SU-DHL-6 (cell line): Measurements from ENCODE around the gene SP3.

Experiments
- H2AFZ ChIP-seq: fragments of 200-600 bp; sonication (generic); 2 replicates; pipeline ENCODE4 v1.6.1; 2014; ENCODE audit warnings: low read depth, mild to moderate bottlenecking, moderate library complexity, mixed read lengths, antibody characterized with exemption, low read length; ENCODE audit not compliant: severe bottlenecking
- H3F3A ChIP-seq: fragments of 200-600 bp; shearing (Covaris generic); 2 replicates; pipeline ENCODE4 v1.6.0; 2016; ENCODE audit warnings: antibody characterized with exemption, mild to moderate bottlenecking; ENCODE audit not compliant: insufficient read depth
- H3K27ac ChIP-seq: fragments of 200-600 bp; sonication (generic); 2 replicates; pipeline ENCODE4 v1.5.1; 2016; ENCODE audit warnings: low read depth, mild to moderate bottlenecking, low read length, moderate library complexity, mixed read lengths
- H3K27me3 ChIP-seq: fragments of 200-600 bp; sonication (generic), shearing (Covaris generic); 2 replicates; pipeline ENCODE4 v1.6.0; 2014; ENCODE audit warnings: mild to moderate bottlenecking, low read length
- H3K36me3 ChIP-seq: fragments of 200-600 bp; sonication (generic); 2 replicates; pipeline ENCODE4 v1.6.1; 2014; ENCODE audit warnings: mild to moderate bottlenecking, low read length, mixed read lengths
- H3K4me2 ChIP-seq: fragments of 300-600, 200-600 bp; shearing (Covaris generic), sonication (generic); 2 replicates; pipeline ENCODE4 v1.6.0; 2014; ENCODE audit warnings: low read length, low read depth, mild to moderate bottlenecking; ENCODE audit not compliant: poor library complexity, severe bottlenecking
- H3K4me3 ChIP-seq: fragments of 200-600 bp; sonication (generic); 2 replicates; pipeline ENCODE4 v1.5.1; 2014; ENCODE audit warnings: antibody characterized with exemption, low read length, mild to moderate bottlenecking, mixed read lengths; ENCODE audit not compliant: insufficient read depth, poor library complexity, severe bottlenecking
- H3K79me2 ChIP-seq: fragments of 200-600 bp; sonication (generic); 2 replicates; pipeline ENCODE4 v1.6.1; 2014; ENCODE audit warnings: mild to moderate bottlenecking, low read length, moderate library complexity; ENCODE audit not compliant: insufficient read depth
- H3K9ac ChIP-seq: fragments of 200-600 bp; sonication (generic); 2 replicates; pipeline ENCODE4 v1.7.0; 2014; ENCODE audit warnings: mild to moderate bottlenecking, low read length
- H3K9me2 ChIP-seq: fragments of 200-600 bp; sonication (generic); replicated peaks from 2 replicates; pipeline ENCODE4 v1.6.1; 2014; ENCODE audit warnings: low read length; ENCODE audit not compliant: insufficient read depth
- H3K9me3 ChIP-seq: fragments of 200-600 bp; sonication (generic); 2 replicates; pipeline ENCODE4 v1.6.1; 2014; ENCODE audit warnings: low read length, mixed read lengths; ENCODE audit not compliant: insufficient read depth
- H4K20me1 ChIP-seq: fragments of 200-600 bp; sonication (generic); 2 replicates; pipeline ENCODE4 v1.6.1; 2014; ENCODE audit warnings: low read depth, mild to moderate bottlenecking, antibody characterized with exemption, low read length, moderate library complexity, mixed read lengths
- CTCF ChIP-seq: fragments of 200-600 bp; sonication (generic); IDR thresholded peaks from one replicate; pipeline ENCODE4 v1.5.1; 2017; ENCODE audit warnings: antibody characterized with exemption, mild to moderate bottlenecking, low read length, moderate library complexity; ENCODE audit not compliant: insufficient read depth, poor library complexity, severe bottlenecking
- EZH2phosphoT487 ChIP-seq: fragments of 200-600 bp; sonication (generic), shearing (Covaris generic); conservative IDR thresholded peaks from 2 replicates; pipeline ENCODE4 v1.6.1; 2018; ENCODE audit warnings: mild to moderate bottlenecking, antibody characterized with exemption, low read length, moderate library complexity, mixed read lengths

SP3 gene

GRCh38 chr2:173997753-173998152, 32.6 kb upstream of the SP3 start:
- Histone ChIP-seq H3K9me3 (no peaks in the 10 kb centered on the region), H4K20me1 (no peaks in the 10 kb centered on the region), H3K4me2 (peak overlapping the region; percentile 37)

GRCh38 chr2:173997269-173997668, 32.1 kb upstream of the SP3 start:
- H4K20me1 ChIP-seq: no peaks in the 10 kb centered on the region
- H3K79me2 ChIP-seq: no peaks in the 10 kb centered on the region
- H3F3A ChIP-seq: peaks cover 5% of the 10 kb centered on the region; the same call in 1 of the 2 replicates
- H3K27me3 ChIP-seq: no peaks in the 10 kb centered on the region
- no peak overlapping the region for H3K4me3 ChIP-seq
- H3K4me2 ChIP-seq: peak overlapping the region; percentile 37
- H3K9me3 ChIP-seq: no peaks in the 10 kb centered on the region
- no peaks in the 10 kb centered on the region for H3K9me2 ChIP-seq
- peak overlapping the region; percentile 69 for H2AFZ ChIP-seq
- no peak overlapping the region for H3K9ac ChIP-seq
- H3K27ac ChIP-seq: no peak overlapping the region
- no peaks in the 10 kb centered on the region for H3K36me3 ChIP-seq
- TF ChIP-seq EZH2phosphoT487 (no peak), CTCF (no peak)

More at GRCh38 chr2:173997753-173998152, 32.6 kb upstream of the SP3 start:
- no peak overlapping the region for H3K9ac ChIP-seq
- peaks cover 5% of the 10 kb centered on the region; the same call in 1 of the 2 replicates for H3F3A ChIP-seq
- TF ChIP-seq CTCF (no peak), EZH2phosphoT487 (no peak)
- H3K27me3 ChIP-seq: no peaks in the 10 kb centered on the region
- no peaks in the 10 kb centered on the region for H3K9me2 ChIP-seq
- no peaks in the 10 kb centered on the region for H3K79me2 ChIP-seq
- peak overlapping the region; percentile 69 for H2AFZ ChIP-seq
- H3K27ac ChIP-seq: no peak overlapping the region
- no peaks in the 10 kb centered on the region for H3K36me3 ChIP-seq
- H3K4me3 ChIP-seq: no peak overlapping the region

- Histone ChIP-seq H3K27ac (no peak overlapping the region), H3F3A (peaks cover 5% of the 10 kb centered on the region; the same call in 1 of the 2 replicates), H3K9me2 (no peaks in the 10 kb centered on the region), H4K20me1 (no peaks in the 10 kb centered on the region), H3K79me2 (no peaks in the 10 kb centered on the region), H3K27me3 (no peaks in the 10 kb centered on the region), H3K36me3 (no peaks in the 10 kb centered on the region), H3K4me3 (no peak overlapping the region), H3K9ac (no peak overlapping the region), H3K4me2 (no peak overlapping the region), H2AFZ (no peak overlapping the region), H3K9me3 (no peaks in the 10 kb centered on the region)
- TF ChIP-seq EZH2phosphoT487 (no peak), CTCF (no peak)
These were observed 31.6 kb upstream of the SP3 start for GRCh38 chr2:173996766-173997165.

DNA sequence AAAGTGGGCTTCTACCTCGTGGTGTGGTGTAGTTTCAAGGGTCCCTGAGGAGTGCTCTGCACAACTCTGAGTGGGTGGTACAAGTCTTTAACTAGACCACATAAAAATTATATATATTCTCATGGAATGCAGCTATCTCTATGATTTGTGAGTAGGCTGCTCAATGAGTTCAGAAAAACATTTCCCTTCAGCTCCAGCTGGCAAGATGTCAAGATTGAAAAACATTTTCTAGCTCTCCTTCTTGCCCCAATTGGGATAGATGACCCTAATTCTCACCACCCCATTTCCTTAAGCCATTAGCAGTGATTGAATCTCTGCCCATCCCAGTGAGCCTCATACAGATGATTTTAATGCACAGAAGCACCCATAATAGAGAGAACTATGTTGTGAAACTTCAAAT, 28.3 kb upstream of the SP3 start:
- Histone ChIP-seq H3K27ac (no peak overlapping the region), H3K36me3 (no peaks in the 10 kb centered on the region), H3K9ac (no peak overlapping the region), H3F3A (peaks cover 5% of the 10 kb centered on the region; the same call in 1 of the 2 replicates), H3K79me2 (no peaks in the 10 kb centered on the region), H3K9me2 (no peaks in the 10 kb centered on the region), H3K4me3 (no peak overlapping the region), H3K9me3 (no peaks in the 10 kb centered on the region), H4K20me1 (no peaks in the 10 kb centered on the region), H3K4me2 (no peak overlapping the region), H3K27me3 (no peaks in the 10 kb centered on the region), H2AFZ (no peak overlapping the region)
- TF ChIP-seq CTCF (no peak), EZH2phosphoT487 (no peak)
